ENCODE results near the gene UCP2. TPM values are rescaled to one million over a fixed set of nuclear protein-coding genes. Genes with fewer than 3 reads are reported as not detected.

The UCP2 gene, protein sequence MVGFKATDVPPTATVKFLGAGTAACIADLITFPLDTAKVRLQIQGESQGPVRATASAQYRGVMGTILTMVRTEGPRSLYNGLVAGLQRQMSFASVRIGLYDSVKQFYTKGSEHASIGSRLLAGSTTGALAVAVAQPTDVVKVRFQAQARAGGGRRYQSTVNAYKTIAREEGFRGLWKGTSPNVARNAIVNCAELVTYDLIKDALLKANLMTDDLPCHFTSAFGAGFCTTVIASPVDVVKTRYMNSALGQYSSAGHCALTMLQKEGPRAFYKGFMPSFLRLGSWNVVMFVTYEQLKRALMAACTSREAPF
- 66.7 TPM for polyA plus RNA-seq (2013, experiment 1 of 2)
- polyA plus RNA-seq (2013, experiment 2 of 2) = 65.7 TPM

DNA sequence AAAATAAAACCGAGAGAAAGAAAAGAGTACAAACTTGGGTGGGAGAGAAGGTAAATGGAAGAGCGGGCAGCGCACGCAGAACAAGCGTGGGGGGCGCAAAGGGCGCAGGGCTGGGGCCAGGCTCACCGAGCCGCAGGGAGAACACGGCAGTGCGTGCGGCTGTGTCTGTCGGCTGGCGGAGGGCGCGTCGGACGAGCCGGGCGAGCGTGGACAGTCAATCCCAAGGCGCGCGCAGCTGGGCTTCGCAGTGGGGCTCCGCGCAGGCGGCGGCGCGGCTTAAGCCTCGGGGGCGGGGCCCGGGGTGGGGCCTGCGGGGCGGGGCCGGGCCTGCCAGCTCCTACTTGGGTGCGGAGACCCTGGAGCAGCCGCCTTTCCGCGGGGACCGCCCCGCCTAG is at the start of gene UCP2:
Gene UCP2, minus strand, starts transcription at position 249 of the 395 bp plus-strand sequence. CDS start 4,465 bp downstream, outside the sequence.
- Histone ChIP-seq H2AK5ac (ENCODE audit: low read depth, low read length) (peak within 1 kb of the TSS; percentile 76), H2BK12ac (ENCODE audit: low read length) (peak within 1 kb of the TSS; percentile 89), H4K8ac (ENCODE audit: low read depth, low read length) (no peak within 1 kb of the TSS), H3K4me3 (ENCODE audit: low read length in 2 of 2) (peak within 1 kb of the TSS; percentile 74 to 95), H3K23ac (ENCODE audit: low read depth, low read length, poor library complexity) (peak within 1 kb of the TSS; percentile 100), H2AFZ (ENCODE audit: low read length) (peak within 1 kb of the TSS; percentile 97), H3K79me1 (ENCODE audit: low read depth, low read length) (peaks cover 8% of the 10 kb centered on the region), H2BK120ac (ENCODE audit: low read depth, low read length) (peak within 1 kb of the TSS; percentile 38), H3K4ac (ENCODE audit: low read length) (peak within 1 kb of the TSS; percentile 91), H4K91ac (ENCODE audit: low read depth, low read length, poor library complexity) (peak within 1 kb of the TSS; percentile 93), H2BK15ac (ENCODE audit: low read length) (peak within 1 kb of the TSS; percentile 95), H3K4me1 (ENCODE audit: control insufficient read depth in 2 of 2, insufficient read depth in 1 of 2, low read depth in 1 of 2, low read length in 2 of 2) (peaks cover 3 to 24% of the 10 kb centered on the region in 2 donors), H3K9me3 (replicated peaks in 1 of 2; ENCODE audit: control insufficient read depth in 2 of 2, insufficient read depth in 1 of 2, low read depth in 1 of 2, low read length in 2 of 2) (no peaks in the 10 kb centered on the region), H3K36me3 (replicated peaks in 1 of 2; ENCODE audit: control insufficient read depth in 2 of 2, insufficient read depth in 2 of 2, low read length in 2 of 2) (peaks cover 27 to 39% of the 10 kb centered on the region in 2 donors), H3K27ac (replicated peaks; ENCODE audit: low read length) (peak within 1 kb of the TSS; percentile 100), H3K27me3 (ENCODE audit: control insufficient read depth in 3 of 3, insufficient read depth in 3 of 3, low read depth in 1 of 3, low read length in 3 of 3) (no peaks in the 10 kb centered on the region), H2BK5ac (ENCODE audit: low read length) (peak within 1 kb of the TSS; percentile 97), H3K18ac (ENCODE audit: low read length) (peak within 1 kb of the TSS; percentile 100), H3K9ac (ENCODE audit: low read depth, low read length, poor library complexity) (peak within 1 kb of the TSS; percentile 99), H3K14ac (ENCODE audit: low read length) (peak within 1 kb of the TSS; percentile 57), H3K4me2 (ENCODE audit: insufficient read depth, low read length, poor library complexity, severe bottlenecking) (peak within 1 kb of the TSS; percentile 98)
- no peak for DNase-seq (ENCODE audit: low spot score)
- WGBS, 2 donors (ENCODE audit: extremely low coverage in 2 of 2, insufficient read length in 2 of 2, insufficient replicate concordance in 1 of 2) = no CpG with 5 or more reads among the region's 43 CpGs

DNA sequence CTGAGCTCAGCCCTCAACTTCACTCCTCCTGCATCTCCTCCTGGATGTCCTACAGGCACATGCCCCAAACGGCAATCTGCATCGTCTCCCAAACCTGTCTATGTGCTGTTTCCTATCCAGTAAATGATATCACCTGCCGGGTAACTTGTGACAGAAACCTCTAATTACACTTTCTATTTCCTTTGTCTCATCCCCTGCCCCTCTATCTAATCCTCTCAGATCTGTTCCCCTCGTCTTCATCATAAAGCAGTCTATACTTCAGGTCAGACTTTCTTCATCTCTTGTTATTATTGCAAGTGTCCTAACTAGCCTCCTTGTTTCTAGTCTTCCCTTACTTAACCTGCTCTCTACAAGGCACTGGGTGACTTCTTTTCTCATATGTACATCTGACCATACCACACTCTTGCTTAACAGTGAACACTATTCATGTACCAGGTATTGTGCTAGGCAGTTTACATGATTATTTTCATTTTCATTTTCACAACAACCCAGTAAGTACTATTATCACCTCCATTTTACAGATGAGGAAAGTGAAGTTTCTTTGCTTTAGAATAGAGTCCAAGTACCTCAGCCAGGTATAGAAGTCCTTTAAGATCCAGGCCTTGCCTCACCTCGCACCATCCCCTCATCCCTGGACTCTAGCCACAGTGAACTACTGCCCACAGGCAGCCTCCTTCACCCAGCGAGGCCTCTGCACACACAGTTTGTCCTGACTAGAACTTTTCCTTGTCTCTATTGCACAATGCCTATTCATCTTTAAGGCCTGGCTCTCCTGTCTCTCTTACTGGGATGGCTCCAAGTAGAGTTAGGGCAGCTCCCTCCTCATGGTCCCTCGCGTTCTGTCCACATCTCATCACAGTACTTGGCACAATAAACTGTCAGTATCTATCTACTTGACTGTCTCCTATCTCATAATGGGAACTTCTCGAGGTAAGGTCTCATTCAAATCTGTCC is 48.4 kb upstream of the UCP2 start:
- no peaks in the 10 kb centered on the region for H3K79me1 ChIP-seq (ENCODE audit: low read depth, low read length)
- no peak overlapping the region for H2BK12ac ChIP-seq (ENCODE audit: low read length)
- H4K91ac ChIP-seq (ENCODE audit: low read depth, low read length, poor library complexity) = no peak overlapping the region
- H3K14ac ChIP-seq (ENCODE audit: low read length) = no peak overlapping the region
- no CpG with 5 or more reads among the region's 9 CpGs for WGBS, 2 donors (ENCODE audit: extremely low coverage in 2 of 2, insufficient read length in 2 of 2, insufficient replicate concordance in 1 of 2)
- H2BK120ac ChIP-seq (ENCODE audit: low read depth, low read length) = no peak overlapping the region
- no peak overlapping the region for H3K9ac ChIP-seq (ENCODE audit: low read depth, low read length, poor library complexity)
- H3K18ac ChIP-seq (ENCODE audit: low read length) = no peak overlapping the region
- no peak overlapping the region for H2AK5ac ChIP-seq (ENCODE audit: low read depth, low read length)
- peaks cover 22 to 87% of the 10 kb centered on the region in 2 donors for H3K36me3 ChIP-seq (replicated peaks in 1 of 2; ENCODE audit: control insufficient read depth in 2 of 2, insufficient read depth in 2 of 2, low read length in 2 of 2)
- H3K4me2 ChIP-seq (ENCODE audit: insufficient read depth, low read length, poor library complexity, severe bottlenecking) = no peak overlapping the region
- H2AFZ ChIP-seq (ENCODE audit: low read length) = no peak overlapping the region
- H2BK15ac ChIP-seq (ENCODE audit: low read length) = no peak overlapping the region
- H2BK5ac ChIP-seq (ENCODE audit: low read length) = no peak overlapping the region
- H3K27ac ChIP-seq (replicated peaks; ENCODE audit: low read length) = no peak overlapping the region
- no peak overlapping the region for H3K4me3 ChIP-seq (ENCODE audit: low read length in 2 of 2)
- no peaks in the 10 kb centered on the region for H3K9me3 ChIP-seq (replicated peaks in 1 of 2; ENCODE audit: control insufficient read depth in 2 of 2, insufficient read depth in 1 of 2, low read depth in 1 of 2, low read length in 2 of 2)
- H3K4me1 ChIP-seq (ENCODE audit: control insufficient read depth in 2 of 2, insufficient read depth in 1 of 2, low read depth in 1 of 2, low read length in 2 of 2) = no peaks in the 10 kb centered on the region
- H3K4ac ChIP-seq (ENCODE audit: low read length) = no peak overlapping the region
- no peak for DNase-seq (ENCODE audit: low spot score)
- H3K23ac ChIP-seq (ENCODE audit: low read depth, low read length, poor library complexity) = no peak overlapping the region
- no peak overlapping the region for H4K8ac ChIP-seq (ENCODE audit: low read depth, low read length)
- no peaks in the 10 kb centered on the region for H3K27me3 ChIP-seq (ENCODE audit: control insufficient read depth in 3 of 3, insufficient read depth in 3 of 3, low read depth in 1 of 3, low read length in 3 of 3)

DNA sequence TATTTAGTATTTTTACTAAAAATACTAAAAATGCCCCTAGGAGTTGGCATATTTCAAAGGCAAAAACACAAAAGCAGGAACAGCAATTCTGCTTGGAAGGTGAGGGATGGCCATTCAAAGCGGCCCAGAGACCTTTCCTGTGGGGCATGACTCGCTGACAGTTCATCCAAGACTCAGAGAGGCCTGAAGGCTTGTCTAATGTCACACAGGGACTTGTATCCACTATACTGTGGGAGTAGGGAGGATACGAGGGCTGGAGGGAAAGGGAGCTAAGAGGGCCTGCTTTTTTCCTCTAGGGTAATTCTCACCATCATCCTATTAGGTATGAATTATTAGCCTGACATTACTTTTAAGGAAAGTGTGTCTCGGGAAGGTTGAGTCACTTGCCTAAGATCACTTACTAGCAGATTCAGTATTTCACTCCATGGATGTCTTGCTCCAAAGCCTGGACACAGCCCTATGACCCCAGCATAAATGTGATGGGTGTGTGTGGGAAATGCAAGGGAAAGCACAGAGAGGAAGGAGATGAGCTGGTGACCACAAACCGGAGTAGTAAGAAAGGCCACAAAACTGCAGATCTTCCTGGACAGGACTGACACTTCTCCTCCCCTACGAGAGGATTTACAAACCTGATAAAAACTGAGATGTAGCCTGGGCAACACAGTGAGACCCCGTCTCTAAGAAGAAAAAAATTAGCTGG is 43.0 kb upstream of the UCP2 start:
- Histone ChIP-seq H3K9me3 (replicated peaks in 1 of 2; ENCODE audit: control insufficient read depth in 2 of 2, insufficient read depth in 1 of 2, low read depth in 1 of 2, low read length in 2 of 2) (no peaks in the 10 kb centered on the region), H4K91ac (ENCODE audit: low read depth, low read length, poor library complexity) (no peak overlapping the region), H3K4me2 (ENCODE audit: insufficient read depth, low read length, poor library complexity, severe bottlenecking) (no peak overlapping the region), H2BK15ac (ENCODE audit: low read length) (no peak overlapping the region), H3K4me1 (ENCODE audit: control insufficient read depth in 2 of 2, insufficient read depth in 1 of 2, low read depth in 1 of 2, low read length in 2 of 2) (no peaks in the 10 kb centered on the region), H2AK5ac (ENCODE audit: low read depth, low read length) (no peak overlapping the region), H3K23ac (ENCODE audit: low read depth, low read length, poor library complexity) (no peak overlapping the region), H3K27ac (replicated peaks; ENCODE audit: low read length) (no peak overlapping the region), H3K4ac (ENCODE audit: low read length) (no peak overlapping the region), H3K4me3 (ENCODE audit: low read length in 2 of 2) (no peak overlapping the region), H3K14ac (ENCODE audit: low read length) (no peak overlapping the region), H4K8ac (ENCODE audit: low read depth, low read length) (no peak overlapping the region), H3K9ac (ENCODE audit: low read depth, low read length, poor library complexity) (no peak overlapping the region), H2BK5ac (ENCODE audit: low read length) (no peak overlapping the region), H2BK12ac (ENCODE audit: low read length) (no peak overlapping the region), H3K18ac (ENCODE audit: low read length) (no peak overlapping the region), H2AFZ (ENCODE audit: low read length) (no peak overlapping the region), H2BK120ac (ENCODE audit: low read depth, low read length) (no peak overlapping the region), H3K36me3 (replicated peaks in 1 of 2; ENCODE audit: control insufficient read depth in 2 of 2, insufficient read depth in 2 of 2, low read length in 2 of 2) (peaks cover 3 to 71% of the 10 kb centered on the region in 2 donors), H3K27me3 (ENCODE audit: control insufficient read depth in 3 of 3, insufficient read depth in 3 of 3, low read depth in 1 of 3, low read length in 3 of 3) (no peaks in the 10 kb centered on the region), H3K79me1 (ENCODE audit: low read depth, low read length) (no peaks in the 10 kb centered on the region)
- no peak for DNase-seq (ENCODE audit: low spot score)
- no CpG with 5 or more reads among the region's 7 CpGs for WGBS, 2 donors (ENCODE audit: extremely low coverage in 2 of 2, insufficient read length in 2 of 2, insufficient replicate concordance in 1 of 2)
